HG03139 (cell line): Measurements from ENCODE around the gene IGF1R.

Source experiments
- ATAC-seq: cut with Tn5 transposase; IDR thresholded peaks from one replicate; pipeline ENCODE4 v1.9.1; 2021; ENCODE audit not compliant: unreplicated experiment

IGF1R gene

GRCh38 chr15:98648654-98649471 is 524 bp downstream of the IGF1R start:
- ATAC-seq, result peak; percentile 14

- no peak for ATAC-seq
Measured at GRCh38 chr15:98649472-98650416, 1.4 kb downstream of the IGF1R start.

GRCh38 chr15:98650417-98651035 is 2.2 kb downstream of the IGF1R start:
- no peak for ATAC-seq

DNA sequence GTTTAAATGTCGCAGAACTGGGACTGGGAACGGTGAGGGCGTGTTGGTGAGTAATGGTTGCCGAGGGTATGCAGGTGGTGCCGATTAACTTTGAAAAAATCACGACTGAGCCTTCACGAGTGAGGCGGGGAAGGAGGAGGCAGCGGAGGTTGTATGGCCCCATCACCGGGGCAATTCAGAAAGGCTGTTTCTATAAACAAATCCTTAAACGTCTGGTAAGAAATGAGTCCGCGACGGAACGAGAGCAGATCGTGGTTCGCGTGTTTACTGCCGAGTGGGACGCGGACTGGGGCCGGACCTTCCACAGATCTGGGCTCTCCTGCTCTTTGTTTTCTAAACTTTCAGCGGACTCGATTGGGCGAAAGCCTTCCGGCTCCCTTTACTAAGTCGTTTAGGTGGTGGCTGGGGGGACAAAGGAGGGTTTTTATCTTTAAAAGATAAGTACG is 2.7 kb downstream of the IGF1R start:
- ATAC-seq, result no peak

DNA sequence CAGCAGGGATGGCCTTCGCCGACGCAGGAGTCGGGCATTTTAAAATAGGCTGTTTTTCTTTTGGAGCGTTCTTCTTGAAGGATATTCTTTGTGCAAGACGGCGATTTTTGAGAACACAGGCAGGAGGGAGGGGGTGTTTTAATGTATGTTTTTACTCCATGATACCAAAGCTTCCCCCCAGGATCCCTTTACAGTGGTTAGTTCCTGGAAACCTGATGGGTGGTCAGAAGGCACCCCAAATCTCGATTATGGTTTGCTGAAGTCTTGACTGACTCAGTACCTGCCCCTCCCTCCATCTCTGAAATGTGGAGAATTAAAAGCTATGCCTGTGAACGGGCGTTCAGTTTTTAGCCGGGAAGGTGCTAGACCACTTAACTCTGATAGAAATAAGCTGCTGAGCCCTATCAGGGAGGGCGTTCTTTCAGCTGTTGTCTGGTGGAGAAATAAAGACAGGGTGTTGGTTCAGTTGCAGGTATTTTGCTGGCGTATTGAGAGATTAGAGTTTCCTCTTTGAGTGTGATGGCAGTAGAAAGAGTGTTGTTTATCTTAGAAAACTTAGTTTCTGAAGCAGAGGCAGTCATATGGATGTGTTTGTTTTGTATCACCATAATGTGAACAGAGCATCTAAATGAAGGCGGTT is 3.4 kb downstream of the IGF1R start:
- ATAC-seq, result no peak

GRCh38 chr15:98653686-98654085 is 5.3 kb downstream of the IGF1R start:
- ATAC-seq, result no peak

GRCh38 chr15:98654790-98655360 is 6.5 kb downstream of the IGF1R start:
- ATAC-seq, result no peak

- ATAC-seq, result no peak
Measured at GRCh38 chr15:98655732-98656131, 7.4 kb downstream of the IGF1R start.

DNA sequence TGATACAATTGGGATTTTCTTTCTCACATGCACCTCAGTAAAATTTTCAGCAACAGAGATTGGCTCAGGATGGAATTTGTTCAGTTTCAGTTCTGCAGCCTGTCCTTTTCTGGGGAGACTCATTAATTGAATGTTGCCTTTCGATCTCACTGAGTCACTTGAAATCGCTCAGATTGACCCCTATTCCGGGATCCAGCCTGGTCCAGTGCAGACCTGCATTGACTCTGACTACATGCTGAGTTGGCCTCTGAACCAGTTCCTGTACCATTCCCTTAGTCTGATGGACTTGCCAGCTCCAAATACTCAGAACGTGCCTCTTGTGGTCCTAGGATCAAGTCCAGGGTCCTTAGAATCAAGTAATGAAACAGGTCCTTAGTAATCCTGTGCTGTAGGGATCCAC is 9.4 kb downstream of the IGF1R start:
- no peak for ATAC-seq

DNA sequence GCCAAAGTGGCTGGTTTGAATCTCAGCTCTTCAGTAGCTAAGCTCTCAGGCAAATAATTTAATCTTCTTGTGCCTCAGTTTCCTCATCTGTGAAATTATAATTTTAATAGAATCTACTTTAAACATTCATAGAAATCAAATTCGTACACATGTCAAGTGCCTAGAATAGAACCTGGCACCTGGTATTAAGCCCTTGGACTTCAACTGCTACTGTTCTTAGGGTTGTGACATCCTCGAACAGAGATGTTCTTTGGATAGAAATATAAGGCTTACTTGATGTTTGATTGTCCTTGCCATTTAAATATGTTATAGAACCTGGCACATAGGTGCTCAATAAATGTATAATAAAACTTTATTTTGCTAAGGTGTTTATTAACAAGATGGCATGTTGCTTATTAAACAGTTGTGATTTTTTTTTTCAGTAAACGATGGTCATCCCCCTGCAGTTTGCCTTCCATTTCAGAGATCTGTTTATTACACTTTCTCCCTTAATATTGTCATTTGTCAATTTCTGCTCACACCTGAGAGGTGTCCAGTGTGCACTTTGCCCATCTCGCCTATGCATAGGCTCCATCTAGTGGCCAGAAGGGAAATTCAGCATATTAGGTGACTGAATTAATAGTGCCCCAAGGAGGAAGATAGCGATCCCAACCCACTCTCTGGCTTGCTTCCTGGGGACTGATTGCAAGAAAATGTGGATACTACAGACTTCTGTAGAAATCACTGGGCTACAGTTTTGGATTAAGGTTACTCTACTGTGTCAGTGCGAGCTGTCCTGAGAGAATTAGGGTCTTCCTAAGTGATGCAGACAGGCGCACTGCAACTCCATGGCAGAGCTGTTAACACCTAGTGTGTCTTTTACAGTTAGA is 10.7 kb downstream of the IGF1R start:
- ATAC-seq, result no peak

DNA sequence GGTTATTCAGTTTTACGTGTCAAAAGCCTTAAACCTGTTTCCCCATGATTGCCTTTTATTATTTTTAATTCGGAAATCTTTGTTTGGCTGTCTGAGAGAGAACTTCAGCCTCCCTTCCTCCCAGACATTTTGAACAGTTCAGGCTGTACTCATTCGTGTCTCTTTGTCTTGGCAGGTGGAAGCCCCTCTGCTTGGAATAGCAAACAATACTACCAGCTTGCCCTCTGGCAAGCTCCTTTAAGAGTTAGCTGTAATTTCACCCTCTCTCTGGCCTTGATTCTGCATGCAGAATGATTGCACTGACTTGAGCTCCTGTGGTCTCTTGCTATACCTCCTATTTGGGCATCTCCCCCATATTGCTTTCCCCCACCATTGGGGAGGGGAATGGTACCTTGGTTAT is 11.7 kb downstream of the IGF1R start:
- ATAC-seq, result no peak

DNA sequence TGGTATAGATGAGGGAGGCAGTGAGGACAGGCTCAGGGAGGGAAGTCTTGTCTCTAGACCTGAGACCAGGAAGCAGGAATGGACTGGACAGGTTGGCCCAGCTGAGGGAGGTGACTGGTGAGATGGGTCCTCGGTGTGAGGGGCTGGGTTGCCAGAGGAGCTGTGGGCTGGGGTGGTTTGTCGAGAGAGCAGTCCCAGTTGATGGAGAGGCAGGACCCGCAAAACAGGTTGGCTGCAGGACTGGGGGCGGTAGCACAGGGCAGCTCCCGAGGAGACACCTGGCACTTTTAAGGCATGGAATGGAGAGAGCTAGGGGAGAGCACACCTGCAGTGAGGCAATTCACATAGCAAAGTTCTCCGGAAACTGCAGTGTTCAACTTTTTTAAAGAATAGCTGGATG is 14.7 kb downstream of the IGF1R start:
- ATAC-seq, result no peak

DNA sequence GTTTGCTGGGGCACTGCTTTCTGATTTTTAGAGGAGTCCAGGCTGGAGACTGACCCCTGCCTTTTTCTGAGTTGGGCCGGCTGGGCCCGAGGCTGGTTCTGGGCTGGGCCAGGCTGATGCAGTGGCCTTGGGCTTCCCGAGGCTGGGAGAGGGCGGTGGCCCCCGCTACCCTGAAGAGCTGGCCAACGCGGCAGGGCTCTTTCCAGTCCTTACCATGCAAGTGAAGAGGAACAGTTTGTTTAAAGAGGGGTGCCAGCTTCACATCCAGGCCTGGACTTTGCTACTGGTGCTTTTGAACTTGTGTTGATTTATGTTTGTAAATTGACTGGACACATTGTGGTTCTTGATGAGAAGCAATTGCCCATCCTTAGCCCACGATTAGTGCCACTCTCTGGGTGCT is 15.3 kb downstream of the IGF1R start:
- no peak for ATAC-seq

- ATAC-seq, result no peak
Measured at GRCh38 chr15:98666441-98666840, 18.1 kb downstream of the IGF1R start.

DNA sequence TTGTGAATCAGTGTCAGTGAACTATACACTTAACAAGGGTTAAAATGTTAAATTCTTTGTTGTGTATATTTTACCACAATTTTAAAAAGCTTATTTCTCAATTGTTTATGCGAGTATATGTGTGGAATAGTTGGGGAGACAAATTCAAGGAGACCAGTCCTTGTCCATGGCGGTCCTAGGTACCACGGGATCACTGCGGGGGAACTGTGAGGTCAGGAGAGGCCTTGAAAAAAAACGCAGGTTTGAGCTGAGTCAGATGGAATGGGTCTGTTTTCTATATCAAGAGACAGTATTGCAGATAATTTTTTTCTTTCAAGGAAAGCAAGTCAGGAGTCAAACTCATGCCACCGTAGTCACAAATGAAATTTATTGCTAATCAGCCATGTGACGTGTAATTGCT is 18.5 kb downstream of the IGF1R start:
- ATAC-seq, result no peak

GRCh38 chr15:98667521-98668179 is 19.3 kb downstream of the IGF1R start:
- no peak for ATAC-seq

GRCh38 chr15:98668566-98669308 is 20.4 kb downstream of the IGF1R start:
- no peak for ATAC-seq

DNA sequence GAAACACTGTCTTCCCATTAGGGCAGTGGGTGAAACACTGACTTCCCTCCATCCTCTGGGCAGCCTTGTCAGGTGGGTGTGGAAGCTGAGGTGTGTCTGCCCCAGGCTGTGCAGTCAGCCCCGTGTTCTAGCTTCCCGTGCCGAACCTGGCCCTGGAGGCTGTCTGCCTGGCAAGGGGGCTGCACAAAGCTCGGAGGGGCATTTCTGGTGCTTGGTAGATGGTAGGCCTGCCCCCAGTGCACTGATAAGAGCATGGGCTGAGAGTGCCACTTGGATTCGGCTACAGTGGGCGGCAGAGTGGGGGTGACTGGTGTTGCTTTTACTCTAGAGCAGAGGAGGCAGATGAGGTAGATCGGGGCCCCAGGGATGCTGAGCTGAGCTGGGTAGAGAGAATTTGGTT is 21.3 kb downstream of the IGF1R start:
- no peak for ATAC-seq
